Measurements from ENCODE around the gene CHN2.

DNA sequence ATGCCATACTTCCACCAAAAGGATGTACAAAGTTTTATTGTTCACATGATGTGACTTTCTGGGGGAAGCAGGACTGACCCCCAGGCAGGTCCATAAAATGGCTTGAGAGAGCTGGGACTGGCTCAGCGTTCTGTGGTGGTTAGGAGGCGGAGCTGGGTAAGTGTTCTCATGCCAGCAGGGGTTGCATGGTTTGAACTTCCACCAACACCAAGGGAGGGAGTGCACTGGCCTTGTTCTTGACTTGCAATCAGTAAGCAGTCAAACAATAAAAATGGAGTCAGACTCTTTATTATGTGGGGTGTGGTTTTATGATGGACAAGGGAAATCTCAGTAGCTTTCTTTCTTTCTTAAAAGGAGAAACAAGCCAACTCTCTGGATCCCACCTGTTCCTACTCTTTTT lies 273.6 kb downstream of the CHN2 start:
- TF ChIP-seq, protein P1, sequence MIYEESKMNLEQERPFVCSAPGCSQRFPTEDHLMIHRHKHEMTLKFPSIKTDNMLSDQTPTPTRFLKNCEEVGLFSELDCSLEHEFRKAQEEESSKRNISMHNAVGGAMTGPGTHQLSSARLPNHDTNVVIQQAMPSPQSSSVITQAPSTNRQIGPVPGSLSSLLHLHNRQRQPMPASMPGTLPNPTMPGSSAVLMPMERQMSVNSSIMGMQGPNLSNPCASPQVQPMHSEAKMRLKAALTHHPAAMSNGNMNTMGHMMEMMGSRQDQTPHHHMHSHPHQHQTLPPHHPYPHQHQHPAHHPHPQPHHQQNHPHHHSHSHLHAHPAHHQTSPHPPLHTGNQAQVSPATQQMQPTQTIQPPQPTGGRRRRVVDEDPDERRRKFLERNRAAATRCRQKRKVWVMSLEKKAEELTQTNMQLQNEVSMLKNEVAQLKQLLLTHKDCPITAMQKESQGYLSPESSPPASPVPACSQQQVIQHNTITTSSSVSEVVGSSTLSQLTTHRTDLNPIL (CRISPR knock-in tag; IDR thresholded peaks at IDR 0.05; ENCODE audit: low read depth): no peak
- TF ChIP-seq, protein P2, sequence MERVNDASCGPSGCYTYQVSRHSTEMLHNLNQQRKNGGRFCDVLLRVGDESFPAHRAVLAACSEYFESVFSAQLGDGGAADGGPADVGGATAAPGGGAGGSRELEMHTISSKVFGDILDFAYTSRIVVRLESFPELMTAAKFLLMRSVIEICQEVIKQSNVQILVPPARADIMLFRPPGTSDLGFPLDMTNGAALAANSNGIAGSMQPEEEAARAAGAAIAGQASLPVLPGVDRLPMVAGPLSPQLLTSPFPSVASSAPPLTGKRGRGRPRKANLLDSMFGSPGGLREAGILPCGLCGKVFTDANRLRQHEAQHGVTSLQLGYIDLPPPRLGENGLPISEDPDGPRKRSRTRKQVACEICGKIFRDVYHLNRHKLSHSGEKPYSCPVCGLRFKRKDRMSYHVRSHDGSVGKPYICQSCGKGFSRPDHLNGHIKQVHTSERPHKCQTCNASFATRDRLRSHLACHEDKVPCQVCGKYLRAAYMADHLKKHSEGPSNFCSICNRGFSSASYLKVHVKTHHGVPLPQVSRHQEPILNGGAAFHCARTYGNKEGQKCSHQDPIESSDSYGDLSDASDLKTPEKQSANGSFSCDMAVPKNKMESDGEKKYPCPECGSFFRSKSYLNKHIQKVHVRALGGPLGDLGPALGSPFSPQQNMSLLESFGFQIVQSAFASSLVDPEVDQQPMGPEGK (CRISPR knock-in tag; IDR thresholded peaks at IDR 0.05; ENCODE audit: borderline replicate concordance): no peak
- no peak for TF ChIP-seq ZFP3 (CRISPR knock-in tag; IDR thresholded peaks at IDR 0.05)
- TF ChIP-seq ISL1 (CRISPR knock-in tag; IDR thresholded peaks at IDR 0.05): no peak
- TF ChIP-seq, protein P3, sequence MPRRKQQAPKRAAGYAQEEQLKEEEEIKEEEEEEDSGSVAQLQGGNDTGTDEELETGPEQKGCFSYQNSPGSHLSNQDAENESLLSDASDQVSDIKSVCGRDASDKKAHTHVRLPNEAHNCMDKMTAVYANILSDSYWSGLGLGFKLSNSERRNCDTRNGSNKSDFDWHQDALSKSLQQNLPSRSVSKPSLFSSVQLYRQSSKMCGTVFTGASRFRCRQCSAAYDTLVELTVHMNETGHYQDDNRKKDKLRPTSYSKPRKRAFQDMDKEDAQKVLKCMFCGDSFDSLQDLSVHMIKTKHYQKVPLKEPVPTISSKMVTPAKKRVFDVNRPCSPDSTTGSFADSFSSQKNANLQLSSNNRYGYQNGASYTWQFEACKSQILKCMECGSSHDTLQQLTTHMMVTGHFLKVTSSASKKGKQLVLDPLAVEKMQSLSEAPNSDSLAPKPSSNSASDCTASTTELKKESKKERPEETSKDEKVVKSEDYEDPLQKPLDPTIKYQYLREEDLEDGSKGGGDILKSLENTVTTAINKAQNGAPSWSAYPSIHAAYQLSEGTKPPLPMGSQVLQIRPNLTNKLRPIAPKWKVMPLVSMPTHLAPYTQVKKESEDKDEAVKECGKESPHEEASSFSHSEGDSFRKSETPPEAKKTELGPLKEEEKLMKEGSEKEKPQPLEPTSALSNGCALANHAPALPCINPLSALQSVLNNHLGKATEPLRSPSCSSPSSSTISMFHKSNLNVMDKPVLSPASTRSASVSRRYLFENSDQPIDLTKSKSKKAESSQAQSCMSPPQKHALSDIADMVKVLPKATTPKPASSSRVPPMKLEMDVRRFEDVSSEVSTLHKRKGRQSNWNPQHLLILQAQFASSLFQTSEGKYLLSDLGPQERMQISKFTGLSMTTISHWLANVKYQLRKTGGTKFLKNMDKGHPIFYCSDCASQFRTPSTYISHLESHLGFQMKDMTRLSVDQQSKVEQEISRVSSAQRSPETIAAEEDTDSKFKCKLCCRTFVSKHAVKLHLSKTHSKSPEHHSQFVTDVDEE (CRISPR knock-in tag; IDR thresholded peaks at IDR 0.05): no peak
- TF ChIP-seq ZNF565 (CRISPR knock-in tag; conservative IDR thresholded peaks at IDR 0.05; ENCODE audit: low read depth): no peak
- no peak for TF ChIP-seq RARB (CRISPR knock-in tag; IDR thresholded peaks at IDR 0.05)
- no peak for TF ChIP-seq ZFP30 (CRISPR knock-in tag; IDR thresholded peaks at IDR 0.05)
- no peak for TF ChIP-seq ARNTL (CRISPR knock-in tag; IDR thresholded peaks at IDR 0.05; ENCODE audit: borderline replicate concordance, low read depth)
- no peak for TF ChIP-seq TCF4 (CRISPR knock-in tag; IDR thresholded peaks at IDR 0.05; ENCODE audit: borderline replicate concordance)

Measured in SK-N-SH treated with all-trans-retinoic acid at 6 μM for 48 hours (cell line).